NCI-H774 (cell line): Measurements from ENCODE around the gene APOE.
"Not testable (repeated sequence)": the region's sequence is repeated elsewhere in the genome, so short reads cannot be mapped to it uniquely, and the experiment has no call there.

Experiments
- DNase-seq: peaks from one replicate; lab custom pipeline; 2025; lab: John Stamatoyannopoulos, UW

Gene APOE

DNA sequence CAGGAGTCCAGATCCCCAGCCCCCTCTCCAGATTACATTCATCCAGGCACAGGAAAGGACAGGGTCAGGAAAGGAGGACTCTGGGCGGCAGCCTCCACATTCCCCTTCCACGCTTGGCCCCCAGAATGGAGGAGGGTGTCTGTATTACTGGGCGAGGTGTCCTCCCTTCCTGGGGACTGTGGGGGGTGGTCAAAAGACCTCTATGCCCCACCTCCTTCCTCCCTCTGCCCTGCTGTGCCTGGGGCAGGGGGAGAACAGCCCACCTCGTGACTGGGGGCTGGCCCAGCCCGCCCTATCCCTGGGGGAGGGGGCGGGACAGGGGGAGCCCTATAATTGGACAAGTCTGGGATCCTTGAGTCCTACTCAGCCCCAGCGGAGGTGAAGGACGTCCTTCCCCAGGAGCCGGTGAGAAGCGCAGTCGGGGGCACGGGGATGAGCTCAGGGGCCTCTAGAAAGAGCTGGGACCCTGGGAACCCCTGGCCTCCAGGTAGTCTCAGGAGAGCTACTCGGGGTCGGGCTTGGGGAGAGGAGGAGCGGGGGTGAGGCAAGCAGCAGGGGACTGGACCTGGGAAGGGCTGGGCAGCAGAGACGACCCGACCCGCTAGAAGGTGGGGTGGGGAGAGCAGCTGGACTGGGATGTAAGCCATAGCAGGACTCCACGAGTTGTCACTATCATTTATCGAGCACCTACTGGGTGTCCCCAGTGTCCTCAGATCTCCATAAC is at the start of gene APOE:
APOE (plus strand) TSS at position 360 of the 724 bp plus-strand sequence. CDS start 829 bp downstream, outside the sequence.
- DNase-seq, result no peak

DNA sequence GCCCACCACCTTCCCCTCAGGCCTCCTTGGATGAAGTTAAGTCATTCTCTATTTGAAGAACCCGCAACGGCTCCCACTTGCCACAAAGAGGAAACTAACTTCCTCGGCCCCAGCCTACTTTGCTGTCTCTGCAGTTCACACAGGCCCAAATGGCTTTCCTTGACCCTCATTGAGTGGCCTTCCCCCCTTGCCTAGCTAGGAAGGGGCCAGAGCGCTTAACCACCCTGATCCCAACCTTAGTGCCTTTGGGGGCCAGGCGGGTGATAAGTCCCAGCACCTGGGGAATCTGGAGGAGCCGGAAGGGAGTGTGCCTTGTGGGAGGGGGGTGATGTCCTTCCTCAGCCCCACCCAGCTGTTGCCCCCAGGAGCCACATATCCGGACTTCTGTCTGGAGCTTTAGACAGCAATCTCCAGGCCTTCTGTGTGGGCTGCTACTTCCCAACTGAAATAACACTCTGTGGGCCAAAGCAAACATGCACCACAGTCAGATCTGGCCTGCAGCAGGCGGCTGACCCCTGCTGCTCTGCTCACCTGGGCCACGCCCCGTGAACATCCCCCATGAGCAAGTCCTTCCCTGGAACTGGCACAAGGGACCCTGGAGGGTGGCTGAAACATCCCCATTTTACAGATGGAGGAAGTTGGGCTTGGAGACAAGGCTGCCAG is 49.0 kb upstream of the APOE start:
- no peak for DNase-seq

DNA sequence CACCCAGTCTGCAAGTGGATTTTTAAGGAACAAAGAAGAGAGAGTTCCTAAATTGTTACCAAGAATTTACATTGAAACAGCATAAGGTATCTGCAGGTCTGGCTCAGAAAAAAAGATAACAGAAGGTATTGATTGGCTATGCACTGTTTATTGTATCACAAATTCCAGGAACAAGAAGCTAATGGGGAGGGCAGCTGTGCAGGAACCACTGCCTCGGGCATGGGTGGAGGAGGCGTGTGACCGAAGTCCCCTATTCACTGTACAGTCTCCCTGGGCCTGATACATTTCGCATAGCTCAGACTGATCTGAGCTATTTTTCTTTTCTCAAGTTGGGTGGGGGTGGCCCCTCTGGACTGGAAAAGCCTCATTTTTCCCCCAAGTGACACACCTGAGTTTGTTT is 47.8 kb upstream of the APOE start:
- DNase-seq, result no peak

DNA sequence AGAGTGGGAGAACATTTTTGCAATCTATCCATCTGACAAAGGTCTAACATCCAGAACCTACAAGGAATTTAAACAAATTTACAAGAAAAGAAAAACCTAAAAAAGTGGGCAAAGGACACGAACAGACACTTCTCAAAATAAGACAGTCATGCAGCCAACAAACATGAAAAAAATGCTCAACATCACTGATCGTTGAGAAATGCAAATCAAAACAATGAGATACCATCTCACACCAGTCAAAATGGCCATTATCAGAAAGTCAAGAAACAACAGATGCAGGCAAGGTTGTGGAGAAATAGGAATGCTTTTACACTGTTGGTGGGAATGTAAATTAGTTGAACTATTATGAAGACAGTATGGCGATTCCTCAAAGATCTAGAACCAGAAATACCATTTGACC is 44.0 kb upstream of the APOE start:
- not testable (repeated sequence) for DNase-seq

DNA sequence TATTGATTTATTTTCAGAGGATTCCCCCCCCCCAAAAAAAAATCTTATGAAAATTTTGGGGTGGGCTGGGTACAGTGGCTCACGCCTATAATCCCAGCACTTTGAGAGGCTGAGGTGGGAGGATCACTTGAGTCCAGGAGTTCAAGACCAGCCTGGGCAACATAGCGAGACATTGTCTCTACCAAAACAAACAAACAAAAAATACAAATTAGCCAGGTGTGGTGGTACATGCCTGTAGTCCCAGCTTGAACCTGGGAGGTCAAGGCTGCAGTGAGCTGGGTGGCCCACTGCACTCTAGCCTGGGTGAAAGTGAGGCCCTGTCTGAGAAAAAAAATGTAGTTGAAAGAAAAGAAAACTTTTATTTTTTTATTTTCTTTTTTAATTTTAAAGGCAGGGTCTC is 41.6 kb upstream of the APOE start:
- no peak for DNase-seq

DNA sequence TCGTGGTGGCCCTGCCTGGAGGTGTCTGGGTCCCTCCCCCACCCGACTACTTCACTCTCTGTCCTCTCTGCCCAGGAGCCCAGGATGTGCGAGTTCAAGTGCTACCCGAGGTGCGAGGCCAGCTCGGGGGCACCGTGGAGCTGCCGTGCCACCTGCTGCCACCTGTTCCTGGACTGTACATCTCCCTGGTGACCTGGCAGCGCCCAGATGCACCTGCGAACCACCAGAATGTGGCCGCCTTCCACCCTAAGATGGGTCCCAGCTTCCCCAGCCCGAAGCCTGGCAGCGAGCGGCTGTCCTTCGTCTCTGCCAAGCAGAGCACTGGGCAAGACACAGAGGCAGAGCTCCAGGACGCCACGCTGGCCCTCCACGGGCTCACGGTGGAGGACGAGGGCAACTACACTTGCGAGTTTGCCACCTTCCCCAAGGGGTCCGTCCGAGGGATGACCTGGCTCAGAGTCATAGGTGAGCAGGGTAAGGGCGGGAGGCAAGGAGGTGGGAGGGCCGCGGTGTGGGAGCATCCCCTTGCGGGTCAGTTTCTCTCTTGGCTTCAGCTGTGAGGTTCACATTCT is 40.3 kb upstream of the APOE start:
- DNase-seq, result no peak

DNA sequence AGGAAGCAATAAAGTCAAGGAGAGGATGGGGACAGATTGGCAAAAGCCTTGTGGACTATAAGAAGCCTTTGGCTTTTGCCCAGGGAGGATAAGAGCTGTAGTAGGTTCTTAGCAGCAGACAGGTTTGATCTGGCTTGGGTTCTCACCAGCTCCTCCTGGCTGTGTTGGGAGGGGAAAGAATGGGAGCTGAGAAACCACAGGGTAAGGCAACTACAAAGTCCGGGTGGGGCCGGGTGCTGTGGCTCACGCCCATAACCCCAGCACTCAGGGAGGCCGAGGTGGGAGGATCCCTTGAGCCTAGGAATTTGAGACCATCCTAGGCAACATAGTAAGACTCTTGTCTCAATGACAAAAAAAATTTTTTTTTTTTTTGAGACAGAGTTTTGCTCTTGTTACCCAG is 38.9 kb upstream of the APOE start:
- DNase-seq, result no peak

DNA sequence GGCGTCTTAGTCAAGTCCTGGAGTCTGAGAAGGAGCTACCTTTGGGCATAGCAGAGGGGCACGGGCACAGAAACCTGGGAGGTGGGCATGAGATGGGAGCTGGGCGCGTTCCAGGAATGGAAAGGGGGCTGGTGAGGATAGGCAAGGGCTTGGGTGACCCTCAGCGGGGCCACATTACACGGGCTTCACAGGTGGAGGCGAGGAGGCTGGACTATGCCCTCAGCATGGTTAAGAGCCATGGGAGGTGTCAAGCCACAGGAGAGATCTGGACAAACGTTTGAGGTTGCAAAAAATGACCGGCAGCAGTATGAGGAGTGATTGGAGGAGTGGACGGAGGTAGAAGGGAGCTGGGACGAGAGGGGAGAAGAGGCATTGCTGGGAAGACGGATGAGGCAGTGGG is 38.0 kb upstream of the APOE start:
- no peak for DNase-seq

DNA sequence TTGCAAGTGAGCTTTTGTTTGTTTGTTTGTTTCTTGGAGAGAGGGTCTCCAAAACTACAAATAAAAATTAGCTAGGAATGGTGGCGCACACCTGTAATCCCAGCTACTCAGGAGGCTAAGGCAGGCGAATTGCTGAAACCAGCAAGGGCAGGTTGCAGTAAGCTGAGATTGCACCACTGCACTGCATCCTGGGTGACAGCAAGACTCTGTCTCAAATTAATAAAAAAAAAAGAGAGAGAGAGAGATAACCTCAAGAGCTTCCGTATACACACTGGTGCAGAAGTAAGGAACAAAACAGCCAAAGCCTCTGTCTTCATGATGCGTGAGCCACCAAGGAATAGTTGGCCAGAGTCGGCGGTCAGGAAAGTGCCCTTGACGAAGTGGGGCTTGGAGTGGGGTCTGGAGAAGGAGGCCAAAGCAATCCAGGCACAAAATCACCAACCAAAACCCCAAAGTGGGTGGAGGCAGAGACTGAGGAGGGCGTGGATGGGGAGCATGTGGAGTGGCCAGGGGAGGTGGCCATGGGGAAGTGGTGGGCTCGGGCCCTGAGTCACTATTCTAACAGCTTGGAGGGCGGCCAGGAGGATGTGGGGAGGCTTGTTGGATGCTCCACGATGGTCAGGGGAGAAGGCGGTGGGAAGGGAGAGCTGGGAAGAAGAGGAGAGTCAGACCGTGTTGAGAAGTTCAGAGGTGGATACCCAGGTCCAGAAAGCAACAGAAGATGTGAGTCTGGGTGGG is 35.7 kb upstream of the APOE start:
- DNase-seq, result no peak

DNA sequence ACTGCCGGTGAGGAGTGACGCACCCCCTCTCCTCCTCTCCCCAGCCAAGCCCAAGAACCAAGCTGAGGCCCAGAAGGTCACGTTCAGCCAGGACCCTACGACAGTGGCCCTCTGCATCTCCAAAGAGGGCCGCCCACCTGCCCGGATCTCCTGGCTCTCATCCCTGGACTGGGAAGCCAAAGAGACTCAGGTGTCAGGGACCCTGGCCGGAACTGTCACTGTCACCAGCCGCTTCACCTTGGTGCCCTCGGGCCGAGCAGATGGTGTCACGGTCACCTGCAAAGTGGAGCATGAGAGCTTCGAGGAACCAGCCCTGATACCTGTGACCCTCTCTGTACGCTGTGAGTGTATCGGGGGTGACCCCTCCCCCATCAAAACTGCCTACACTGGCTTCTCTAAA is 33.8 kb upstream of the APOE start:
- DNase-seq, result no peak

DNA sequence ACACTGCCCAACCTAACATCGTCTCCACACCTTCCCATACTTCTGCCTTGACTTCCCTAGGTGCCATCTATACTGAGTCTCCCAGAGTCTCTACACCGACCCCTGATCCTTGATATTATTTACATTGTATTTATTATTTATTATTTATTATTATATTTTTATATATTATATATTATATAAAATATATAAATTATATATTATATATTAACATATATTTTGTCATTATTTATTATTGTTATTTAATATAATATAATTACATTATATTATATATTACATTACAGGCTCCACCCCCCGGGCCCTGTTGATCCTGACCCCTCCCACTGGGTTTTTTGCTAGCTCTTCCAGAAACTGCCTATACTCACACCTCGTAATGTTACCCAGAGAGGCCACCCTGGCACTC is 32.9 kb upstream of the APOE start:
- DNase-seq, result no peak

DNA sequence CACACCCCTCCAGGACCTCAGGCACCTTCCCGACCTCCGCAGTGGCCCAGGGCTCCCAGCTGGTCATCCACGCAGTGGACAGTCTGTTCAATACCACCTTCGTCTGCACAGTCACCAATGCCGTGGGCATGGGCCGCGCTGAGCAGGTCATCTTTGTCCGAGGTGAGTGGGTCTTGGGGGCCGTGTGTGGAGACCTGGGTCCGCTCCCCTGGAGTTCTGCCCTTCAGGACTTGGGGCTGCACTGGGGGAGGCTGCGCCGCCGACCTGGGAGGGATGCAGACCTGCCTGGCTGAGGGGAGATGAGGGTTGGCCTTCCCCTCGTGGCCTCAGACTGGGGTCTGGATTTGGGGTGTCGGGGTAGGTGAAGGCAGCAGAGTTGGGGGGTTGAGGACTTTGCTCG is 31.3 kb upstream of the APOE start:
- no peak for DNase-seq

DNA sequence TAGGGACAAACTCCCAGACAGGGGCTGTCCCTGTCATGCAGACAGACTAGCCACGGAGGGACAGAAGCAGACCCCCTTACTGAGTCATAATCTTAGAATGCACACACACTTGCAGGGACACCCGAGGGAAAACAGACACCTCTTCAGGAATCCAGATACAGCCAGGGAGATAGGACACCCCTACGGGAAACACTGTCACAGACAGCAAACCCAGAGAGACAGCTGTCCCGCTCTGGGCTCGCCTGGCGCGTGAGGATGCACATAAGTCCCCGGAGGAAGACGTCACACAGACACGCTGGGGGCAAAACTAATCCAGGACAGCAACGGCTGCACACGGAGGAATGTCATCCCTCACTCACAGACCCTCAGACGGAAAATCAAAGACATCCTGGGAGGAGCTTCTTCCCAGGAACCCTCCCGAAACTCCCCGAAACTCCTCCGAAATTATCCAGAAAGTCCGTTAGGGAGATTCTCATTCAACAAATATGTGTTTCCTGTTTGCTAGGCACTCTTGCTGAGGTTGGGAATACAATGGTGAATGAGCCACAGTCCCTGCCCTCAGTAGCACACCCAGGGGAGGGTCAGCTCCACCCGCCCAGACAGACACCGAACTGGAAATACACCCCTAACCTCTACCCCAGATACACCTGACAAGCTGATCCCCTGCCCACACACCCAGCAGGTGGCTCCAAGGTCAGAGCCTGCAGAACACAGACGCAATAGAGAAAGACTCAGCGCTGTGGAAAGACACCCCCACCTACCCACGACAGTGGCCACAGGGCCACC is 29.7 kb upstream of the APOE start:
- no peak for DNase-seq

DNA sequence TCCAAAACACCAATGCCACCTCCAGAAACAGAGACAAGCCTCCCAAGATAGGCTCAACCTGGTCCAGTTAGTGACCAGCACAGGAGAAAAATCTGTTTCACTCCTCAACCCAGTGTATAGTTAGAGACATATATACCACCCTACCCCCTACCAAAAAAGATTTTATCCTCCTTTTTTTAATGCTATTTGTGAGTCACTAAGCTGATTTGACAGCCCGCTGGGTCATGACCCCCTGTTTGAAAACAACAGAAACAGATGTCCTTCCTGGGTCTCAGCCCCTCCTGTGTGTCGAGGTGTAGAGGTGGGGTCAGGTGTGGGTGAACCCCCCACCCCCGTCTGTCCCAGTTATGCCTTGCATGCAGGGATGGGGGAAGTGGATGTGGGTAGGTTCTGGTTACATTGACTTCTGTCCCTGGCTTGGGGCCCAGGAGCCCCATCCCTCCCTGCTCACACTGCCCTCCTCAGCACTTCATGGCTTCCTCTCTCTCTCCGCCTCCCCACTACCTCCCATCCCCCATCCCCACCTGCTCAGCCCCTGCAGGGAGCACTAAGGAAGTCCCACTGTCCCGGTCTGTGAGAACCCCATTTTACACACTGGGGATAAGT is 28.6 kb upstream of the APOE start:
- no peak for DNase-seq

DNA sequence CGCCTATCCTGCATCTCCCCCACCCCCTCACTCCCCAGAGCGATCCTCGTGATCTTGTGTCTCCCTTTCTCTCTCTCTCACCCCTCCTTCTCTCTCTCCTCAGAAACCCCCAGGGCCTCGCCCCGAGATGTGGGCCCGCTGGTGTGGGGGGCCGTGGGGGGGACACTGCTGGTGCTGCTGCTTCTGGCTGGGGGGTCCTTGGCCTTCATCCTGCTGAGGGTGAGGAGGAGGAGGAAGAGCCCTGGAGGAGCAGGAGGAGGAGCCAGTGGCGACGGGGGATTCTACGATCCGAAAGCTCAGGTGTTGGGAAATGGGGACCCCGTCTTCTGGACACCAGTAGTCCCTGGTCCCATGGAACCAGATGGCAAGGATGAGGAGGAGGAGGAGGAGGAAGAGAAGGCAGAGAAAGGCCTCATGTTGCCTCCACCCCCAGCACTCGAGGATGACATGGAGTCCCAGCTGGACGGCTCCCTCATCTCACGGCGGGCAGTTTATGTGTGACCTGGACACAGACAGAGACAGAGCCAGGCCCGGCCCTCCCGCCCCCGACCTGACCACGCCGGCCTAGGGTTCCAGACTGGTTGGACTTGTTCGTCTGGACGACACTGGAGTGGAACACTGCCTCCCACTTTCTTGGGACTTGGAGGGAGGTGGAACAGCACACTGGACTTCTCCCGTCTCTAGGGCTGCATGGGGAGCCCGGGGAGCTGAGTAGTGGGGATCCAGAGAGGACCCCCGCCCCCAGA is 27.3 kb upstream of the APOE start:
- DNase-seq, result no peak

DNA sequence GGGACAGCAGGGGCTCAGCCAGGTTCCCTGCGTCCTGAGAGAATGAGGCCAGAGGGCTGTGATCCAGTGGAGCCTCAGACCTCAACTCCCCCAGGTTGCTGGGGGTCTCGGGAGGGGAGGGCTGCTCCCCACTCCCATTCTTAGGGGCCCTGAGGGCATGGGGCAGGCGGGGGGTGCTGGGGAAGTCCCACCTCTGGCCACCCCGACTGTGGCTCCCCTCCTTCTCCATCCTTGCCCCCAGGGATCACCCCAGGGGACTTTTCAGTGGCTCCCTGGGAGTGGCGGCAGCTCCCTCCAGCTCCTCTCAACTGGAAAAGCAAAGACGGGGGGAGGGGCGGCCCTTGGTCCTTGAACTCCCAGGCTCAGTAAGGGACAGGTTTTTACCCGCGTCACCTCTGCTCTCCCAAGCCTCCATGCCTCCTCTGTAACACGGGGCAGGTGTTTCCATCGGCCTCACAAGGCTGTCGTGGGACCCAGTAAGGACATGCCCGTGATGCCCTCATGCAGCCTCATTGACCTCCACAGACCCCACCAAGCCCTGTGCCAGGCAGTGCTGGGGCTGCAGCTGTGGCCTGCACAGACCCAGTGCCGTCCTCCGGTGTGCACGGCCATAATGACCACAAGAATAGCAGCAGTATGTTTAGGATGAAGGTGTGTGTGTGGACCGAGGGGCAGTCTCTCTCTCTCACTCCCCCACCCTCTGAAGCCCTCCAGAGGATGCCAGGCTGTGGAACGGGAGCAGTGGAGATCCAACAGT is 26.1 kb upstream of the APOE start:
- no peak for DNase-seq

DNA sequence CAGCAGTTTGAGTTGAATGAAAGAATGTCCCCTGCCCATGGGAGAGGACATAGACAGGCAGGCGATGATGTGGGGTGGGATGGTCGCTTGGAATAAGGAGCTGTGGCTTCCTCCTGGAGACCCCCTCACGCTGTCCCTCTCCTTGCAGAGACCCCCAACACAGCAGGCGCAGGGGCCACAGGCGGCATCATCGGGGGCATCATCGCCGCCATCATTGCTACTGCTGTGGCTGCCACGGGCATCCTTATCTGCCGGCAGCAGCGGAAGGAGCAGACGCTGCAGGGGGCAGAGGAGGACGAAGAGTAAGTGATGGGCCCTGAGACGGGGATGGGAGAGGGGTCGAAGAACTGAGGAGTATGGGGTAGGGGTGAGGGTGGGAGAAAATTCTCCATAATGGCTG is 23.5 kb upstream of the APOE start:
- DNase-seq, result no peak

DNA sequence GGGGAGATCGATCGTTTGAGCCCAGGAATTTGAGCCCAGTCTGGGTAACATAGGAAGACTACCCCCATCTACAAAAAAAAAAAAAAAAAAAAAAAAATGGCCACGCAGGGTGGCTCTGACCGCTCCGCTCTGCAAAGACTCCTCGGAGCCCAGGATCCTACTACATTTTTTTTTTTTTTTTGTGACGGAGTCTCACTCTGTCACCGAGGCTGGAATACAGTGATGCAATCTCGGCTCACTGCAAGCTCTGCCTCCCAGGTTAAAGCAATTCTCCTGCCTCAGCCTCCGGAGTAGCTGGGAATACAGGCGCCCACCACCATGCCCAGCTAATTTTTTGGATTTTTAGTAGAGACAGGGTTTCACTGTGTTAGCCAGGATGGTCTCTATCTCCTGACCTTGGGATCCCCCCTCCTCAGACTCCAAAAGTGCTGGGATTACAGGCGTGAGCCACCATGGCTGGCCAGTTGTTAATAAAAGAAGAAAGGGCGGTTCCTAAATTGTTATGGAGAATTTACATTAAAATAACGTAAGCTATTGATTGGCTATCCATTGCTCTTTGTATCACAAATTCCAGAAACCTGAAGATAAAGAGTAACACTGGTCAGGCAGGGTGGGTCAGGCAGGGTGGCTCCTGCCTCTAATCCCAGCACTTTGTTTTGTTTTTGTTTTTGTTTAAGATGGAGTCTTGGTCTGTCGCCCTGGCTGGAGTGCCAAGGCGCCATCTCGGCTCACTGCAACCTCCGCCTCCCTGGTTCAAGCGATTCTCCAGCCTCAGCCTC is 22.8 kb upstream of the APOE start:
- DNase-seq, result not testable (repeated sequence)

DNA sequence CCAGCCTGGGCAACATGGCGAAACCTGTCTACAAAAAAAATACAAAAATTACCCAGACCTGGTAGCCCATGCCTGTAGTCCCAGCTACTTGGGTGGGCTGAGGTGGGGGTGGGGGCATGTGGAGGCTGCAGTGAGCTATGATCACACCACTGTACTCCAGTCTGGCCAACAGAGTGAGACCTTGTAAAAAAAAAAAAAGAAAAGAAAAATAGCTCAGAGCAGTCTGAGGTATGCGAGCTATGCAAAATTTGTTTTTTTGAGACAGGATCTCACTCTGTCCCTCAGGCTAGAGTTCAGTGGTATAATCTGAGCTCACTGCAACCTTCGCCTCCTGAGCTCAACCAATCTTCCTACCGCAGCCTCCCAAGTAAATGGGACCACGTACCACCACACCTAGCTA is 21.7 kb upstream of the APOE start:
- no peak for DNase-seq
